ENCODE measurements around the gene USF3.

The USF3 gene

DNA sequence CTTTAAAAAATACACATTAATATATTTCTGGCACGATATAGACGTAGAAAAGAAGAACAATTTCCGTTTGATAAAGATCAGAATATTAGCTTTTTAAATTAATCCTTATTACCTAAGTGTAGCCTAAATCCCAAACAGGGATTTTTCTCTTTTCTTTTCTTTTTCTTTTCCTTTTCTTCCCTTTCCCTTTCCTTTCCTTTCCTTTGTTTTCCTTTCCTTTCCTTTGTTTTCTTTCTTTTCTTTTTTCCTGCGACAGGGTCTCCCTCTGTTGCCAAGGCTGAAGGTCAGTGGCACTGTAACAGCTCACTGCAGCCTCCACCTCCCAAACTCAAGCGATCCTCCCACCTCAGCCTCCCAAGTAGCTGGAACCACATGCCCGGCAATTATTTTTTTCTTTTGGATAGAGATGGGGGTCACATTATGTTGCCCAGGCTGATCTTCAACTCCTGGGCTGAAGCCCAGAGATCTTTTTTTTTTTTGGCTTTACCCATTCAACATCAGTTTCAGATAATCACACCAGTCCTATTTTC lies 1.8 kb upstream of the USF3 start:
- H3K4me3 ChIP-seq (IDR thresholded peaks at IDR 0.05; ENCODE audit: insufficient read depth, low read depth, low read length), result no peak overlapping the region
- no peaks in the 10 kb centered on the region for H3K36me3 ChIP-seq (ENCODE audit: insufficient read depth)
- H3K9ac ChIP-seq, result no peak overlapping the region; the same call in 1 of the 2 replicates
- peaks cover 8% of the 10 kb centered on the region; the same call in 1 of the 2 replicates for H3K79me2 ChIP-seq (ENCODE audit: insufficient read depth, low read depth)
- no peak overlapping the region for H3K27ac ChIP-seq
- no peaks in the 10 kb centered on the region for H3K27me3 ChIP-seq (ENCODE audit: insufficient read depth, low read depth)
- no peak for TF ChIP-seq CTCF (conservative IDR thresholded peaks at IDR 0.05; ENCODE audit: low read depth, low read length)
- H2AFZ ChIP-seq (ENCODE audit: low read depth), result no peak overlapping the region
- peak overlapping the region; percentile 97 for H3K4me2 ChIP-seq
- no peaks in the 10 kb centered on the region for H4K20me1 ChIP-seq (ENCODE audit: insufficient read depth)
- H3K4me1 ChIP-seq (ENCODE audit: low read depth, poor library complexity, severe bottlenecking), result peaks cover 17% of the 10 kb centered on the region

- no peaks in the 10 kb centered on the region for H4K20me1 ChIP-seq (ENCODE audit: insufficient read depth)
- TF ChIP-seq CTCF (conservative IDR thresholded peaks at IDR 0.05; ENCODE audit: low read depth, low read length), result no peak
- H2AFZ ChIP-seq (ENCODE audit: low read depth), result peak overlapping the region; percentile 93
These were observed 1.2 kb upstream of the USF3 start for GRCh38 chr3:113697500-113698090.

GRCh38 chr3:113696658-113697499 lies 437 bp upstream of the USF3 start:
- no peak; the same call in 1 of the 2 replicates for TF ChIP-seq CTCF (conservative IDR thresholded peaks at IDR 0.05; ENCODE audit: low read depth, low read length)
- Histone ChIP-seq H3K4me3 (IDR thresholded peaks at IDR 0.05; ENCODE audit: insufficient read depth, low read depth, low read length) (peak overlapping the region; percentile 92), H3K9ac (peak overlapping the region; percentile 42), H3K27ac (peak overlapping the region; percentile 26; the same call in 1 of the 2 replicates), H3K79me2 (ENCODE audit: insufficient read depth, low read depth) (peaks cover 8% of the 10 kb centered on the region; the same call in 1 of the 2 replicates), H3K36me3 (ENCODE audit: insufficient read depth) (no peaks in the 10 kb centered on the region), H4K20me1 (ENCODE audit: insufficient read depth) (no peaks in the 10 kb centered on the region), H3K4me1 (ENCODE audit: low read depth, poor library complexity, severe bottlenecking) (peaks cover 17% of the 10 kb centered on the region), H3K27me3 (ENCODE audit: insufficient read depth, low read depth) (no peaks in the 10 kb centered on the region), H2AFZ (ENCODE audit: low read depth) (peak overlapping the region; percentile 93), H3K4me2 (peak overlapping the region; percentile 97)

More at GRCh38 chr3:113697500-113698090, 1.2 kb upstream of the USF3 start:
- peak overlapping the region; percentile 26; the same call in 1 of the 2 replicates for H3K27ac ChIP-seq
- H3K79me2 ChIP-seq (ENCODE audit: insufficient read depth, low read depth), result peaks cover 8% of the 10 kb centered on the region; the same call in 1 of the 2 replicates
- peak overlapping the region; percentile 42 for H3K9ac ChIP-seq
- no peaks in the 10 kb centered on the region for H3K36me3 ChIP-seq (ENCODE audit: insufficient read depth)
- peak overlapping the region; percentile 92 for H3K4me3 ChIP-seq (IDR thresholded peaks at IDR 0.05; ENCODE audit: insufficient read depth, low read depth, low read length)
- H3K4me2 ChIP-seq, result peak overlapping the region; percentile 97
- H3K4me1 ChIP-seq (ENCODE audit: low read depth, poor library complexity, severe bottlenecking), result peaks cover 17% of the 10 kb centered on the region
- no peaks in the 10 kb centered on the region for H3K27me3 ChIP-seq (ENCODE audit: insufficient read depth, low read depth)

- peak overlapping the region; percentile 66 for H3K27ac ChIP-seq
- no peaks in the 10 kb centered on the region for H4K20me1 ChIP-seq (ENCODE audit: insufficient read depth)
- peaks cover 17% of the 10 kb centered on the region for H3K4me1 ChIP-seq (ENCODE audit: low read depth, poor library complexity, severe bottlenecking)
- H3K36me3 ChIP-seq (ENCODE audit: insufficient read depth), result no peaks in the 10 kb centered on the region
- peak overlapping the region; percentile 74 for H3K9ac ChIP-seq
- no peak for TF ChIP-seq CTCF (conservative IDR thresholded peaks at IDR 0.05; ENCODE audit: low read depth, low read length)
- peak overlapping the region; percentile 90 for H2AFZ ChIP-seq (ENCODE audit: low read depth)
- peaks cover 8% of the 10 kb centered on the region; the same call in 1 of the 2 replicates for H3K79me2 ChIP-seq (ENCODE audit: insufficient read depth, low read depth)
- H3K4me2 ChIP-seq, result peak overlapping the region; percentile 76
- peak overlapping the region; percentile 94 for H3K4me3 ChIP-seq (IDR thresholded peaks at IDR 0.05; ENCODE audit: insufficient read depth, low read depth, low read length)
- H3K27me3 ChIP-seq (ENCODE audit: insufficient read depth, low read depth), result no peaks in the 10 kb centered on the region
These were observed 1.0 kb downstream of the USF3 start for GRCh38 chr3:113695431-113695785.

All from KMS-11 (cell line).